GM13976 (cell line): ENCODE data around the gene ABLIM2.

Experiments
- DNase-seq: peaks from one replicate; pipeline ENCODE4 v3.0.0; 2012; ENCODE audit warnings: low spot score
- CTCF ChIP-seq: IDR thresholded peaks from 2 replicates; pipeline ENCODE4 v1.5.1; 2012; ENCODE audit warnings: borderline replicate concordance, mild to moderate bottlenecking; ENCODE audit not compliant: insufficient read depth; ENCODE audit errors: extremely low read depth, missing control alignments, control extremely low read depth
- in situ Hi-C: fragments of 300-500 bp; cut with MboI; formaldehyde crosslinking; loops from one replicate; pipeline ENCODE4 v1.12.0; 2022; ENCODE audit warnings: low sequenced_read_pairs, mixed read lengths, inconsistent platforms; ENCODE audit not compliant: unreplicated experiment

Gene ABLIM2

DNA sequence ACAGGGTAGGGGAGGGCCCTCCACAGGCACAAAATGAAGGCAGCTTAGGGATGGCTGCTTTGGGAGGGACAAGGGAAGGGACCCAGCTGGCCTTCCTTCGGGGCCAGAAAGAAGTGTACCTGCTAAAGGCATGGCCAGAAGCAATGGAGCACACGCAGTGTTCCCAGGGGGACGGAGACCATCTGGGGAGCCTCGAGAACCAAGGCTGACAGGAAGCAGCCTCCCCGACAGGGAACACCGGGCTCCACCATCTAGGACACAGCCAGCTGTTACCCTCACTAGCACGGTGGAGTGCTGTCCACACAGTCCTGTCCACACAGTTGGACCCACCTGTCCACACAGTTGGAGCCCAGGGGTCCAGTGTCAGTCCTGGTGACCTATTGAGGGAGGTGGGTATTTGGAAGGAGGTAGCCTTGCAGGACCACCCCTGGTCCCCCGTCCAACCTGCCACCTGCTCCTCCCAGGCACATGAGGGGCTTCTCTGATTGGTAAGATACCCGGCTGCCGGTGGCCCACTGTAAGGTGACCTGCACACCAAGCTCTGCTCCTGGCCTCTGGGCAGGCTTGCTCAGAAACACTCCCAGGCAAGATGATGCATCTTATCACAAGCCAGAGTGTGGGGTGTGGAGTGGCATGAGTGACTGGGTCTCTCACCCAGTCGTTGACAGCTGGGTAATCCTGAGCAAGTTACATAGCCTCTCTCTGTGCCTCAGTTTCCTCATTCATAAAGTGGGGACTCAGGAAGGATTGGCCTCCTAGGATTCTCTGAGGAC is 198.4 kb downstream of the ABLIM2 start:
- in situ Hi-C loops = no loop called here
- no peak for TF ChIP-seq CTCF
- DNase-seq = no peak

GRCh38 chr4:7959078-7959477 is 199.5 kb downstream of the ABLIM2 start:
- no peak for TF ChIP-seq CTCF

DNA sequence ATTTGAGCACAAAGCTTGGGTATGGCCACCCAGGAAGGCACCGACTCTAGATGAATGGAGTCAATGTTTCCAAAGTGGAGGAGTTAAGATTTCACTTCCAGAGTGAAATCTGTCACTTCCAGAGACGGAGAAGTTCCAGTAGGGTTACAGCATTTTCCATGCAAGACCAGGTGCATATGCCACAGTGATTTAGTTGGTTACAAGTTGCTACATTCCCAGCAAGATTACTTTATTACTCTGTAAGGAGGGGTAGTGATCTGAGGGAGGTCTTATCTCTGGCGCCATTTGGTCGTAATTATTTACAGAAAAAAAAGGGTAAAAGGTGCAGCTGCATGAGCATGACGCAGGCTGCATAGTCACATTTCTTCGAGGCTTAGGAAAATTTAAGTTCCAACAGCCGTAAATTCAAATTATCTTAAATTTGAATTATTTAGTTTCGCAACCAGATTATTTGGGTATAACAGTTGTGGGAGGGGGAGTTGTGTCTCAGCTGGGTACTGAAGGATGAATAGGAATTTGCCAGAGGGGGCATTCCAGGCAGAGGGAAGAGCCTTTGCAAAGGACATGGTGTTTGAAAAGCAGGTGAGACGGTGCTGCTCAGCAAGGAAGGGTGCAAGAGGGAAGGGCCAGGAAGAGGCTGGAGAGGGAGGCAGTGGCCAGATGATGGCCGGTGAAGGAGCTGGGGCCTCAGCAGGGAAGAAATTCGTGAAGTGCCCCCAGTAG is 201.5 kb downstream of the ABLIM2 start:
- TF ChIP-seq CTCF = no peak
- DNase-seq = no peak
- in situ Hi-C loops = no loop called here

More at GRCh38 chr4:7959078-7959477, 199.5 kb downstream of the ABLIM2 start:
- in situ Hi-C loops = no loop called here
- no peak for DNase-seq

GRCh38 chr4:7956270-7956808 is 202.3 kb downstream of the ABLIM2 start:
- no peak for DNase-seq
- in situ Hi-C loops = no loop called here
- no peak for TF ChIP-seq CTCF

DNA sequence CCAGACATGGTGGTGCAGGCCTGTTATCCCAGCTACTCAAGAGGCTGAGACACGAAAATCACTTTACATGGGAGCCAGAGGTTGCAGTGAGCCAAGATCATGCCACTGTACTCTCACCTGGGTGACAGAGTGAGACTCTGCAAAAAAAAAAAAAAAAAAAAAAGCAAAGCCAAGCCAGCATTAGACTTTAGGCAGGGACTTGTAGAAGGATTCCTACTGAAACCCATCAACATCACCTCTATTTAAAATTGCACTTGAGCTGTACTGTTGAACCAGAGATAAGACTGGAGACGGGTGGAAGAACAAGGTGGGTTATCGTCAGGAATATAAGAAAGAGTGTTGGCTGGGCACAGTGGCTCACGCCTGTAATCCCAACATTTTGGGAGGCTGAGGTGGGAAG is 203.2 kb downstream of the ABLIM2 start:
- in situ Hi-C loops = no loop called here
- no peak for TF ChIP-seq CTCF
- no peak for DNase-seq

- DNase-seq = no peak
- no peak for TF ChIP-seq CTCF
- in situ Hi-C loops = no loop called here
Observed at GRCh38 chr4:7952615-7953014, 206.0 kb downstream of the ABLIM2 start.
